GM10248 (cell line): ENCODE measurements around the gene FNDC7.

Source experiments
- CTCF ChIA-PET: fragments of 300-600 bp; sonication (Branson Sonifier 250); formaldehyde crosslinking; extraction: SDS; loops from one replicate; lab custom pipeline; 2021; ENCODE audit warnings: antibody characterized with exemption; lab: Yijun Ruan, JAX
- POLR2A ChIA-PET: fragments of 350-650 bp; sonication (Branson Sonifier 250); formaldehyde crosslinking; extraction: SDS; loops from one replicate; lab custom pipeline; 2020; ENCODE audit warnings: antibody characterized with exemption; lab: Yijun Ruan, JAX
- DNase-seq: peaks from one replicate; pipeline ENCODE4 v3.0.0; 2012; ENCODE audit errors: extremely low spot score
- CTCF ChIP-seq: IDR thresholded peaks from 2 replicates; pipeline ENCODE4 v1.5.1; 2012; ENCODE audit warnings: mild to moderate bottlenecking, low read depth; ENCODE audit errors: extremely low read depth, missing control alignments, control extremely low read depth

FNDC7 gene

GRCh38 chr1:108686614-108687313 is 25.9 kb upstream of the FNDC7 start:
- CTCF ChIA-PET = no interaction called here
- no peak for TF ChIP-seq CTCF
- POLR2A ChIA-PET = no interaction called here
- no peak for DNase-seq

- TF ChIP-seq CTCF = no peak
- DNase-seq = no peak
- ChIA-PET POLR2A (interaction anchor here (0.6 to 1.1 kb wide), 3 partner anchors 9 to 126 kb away, joined by 3 to 5 read pairs (median 3); partner anchors contain the start of gene HENMT1), CTCF (interaction anchor here (1.0 to 3.2 kb wide), 8 partner anchors 10 to 179 kb away, joined by 3 to 15 read pairs (median 6); partner anchors contain the start of gene EEIG2)
Measured at GRCh38 chr1:108691128-108691941, 21.4 kb upstream of the FNDC7 start.

- POLR2A ChIA-PET = interaction anchor here (0.6 to 1.6 kb wide), 7 partner anchors 10 to 730 kb away, joined by 3 to 10 read pairs (median 3); partner anchors contain the start of genes CLCC1 and HENMT1
- DNase-seq = peak; percentile 96
- CTCF ChIA-PET = interaction anchor here (0.5 to 3.2 kb wide), 11 partner anchors 10 to 286 kb away, joined by 3 to 15 read pairs (median 4); partner anchors contain the start of gene EEIG2
- no peak for TF ChIP-seq CTCF
Measured at GRCh38 chr1:108691942-108692723, 20.6 kb upstream of the FNDC7 start, which contains the start of gene PRPF38B. TSS of gene PRPF38B (plus strand) at chr1:108692310. CDS start at chr1:108692592, 282 bp downstream.

- ChIA-PET CTCF (interaction anchor here (0.5 to 3.2 kb wide), 11 partner anchors 11 to 285 kb away, joined by 3 to 15 read pairs (median 4); partner anchors contain the start of gene EEIG2), POLR2A (interaction anchor here (0.6 to 1.6 kb wide), 5 partner anchors 9 to 730 kb away, joined by 3 to 10 read pairs (median 4); partner anchors contain the start of gene CLCC1)
- peak; percentile 31 for TF ChIP-seq CTCF
- DNase-seq = peak; percentile 70
Measured at GRCh38 chr1:108692724-108693655, 19.7 kb upstream of the FNDC7 start.

GRCh38 chr1:108695535-108695934 is 17.2 kb upstream of the FNDC7 start:
- ChIA-PET POLR2A (no interaction called here), CTCF (no interaction called here)
- DNase-seq = no peak
- TF ChIP-seq CTCF = no peak
